ENCODE data around the gene CMTM1.

GRCh38 chr16:66592241-66592640, 26.0 kb downstream of the CMTM1 start:
- TF ChIP-seq, protein P1, sequence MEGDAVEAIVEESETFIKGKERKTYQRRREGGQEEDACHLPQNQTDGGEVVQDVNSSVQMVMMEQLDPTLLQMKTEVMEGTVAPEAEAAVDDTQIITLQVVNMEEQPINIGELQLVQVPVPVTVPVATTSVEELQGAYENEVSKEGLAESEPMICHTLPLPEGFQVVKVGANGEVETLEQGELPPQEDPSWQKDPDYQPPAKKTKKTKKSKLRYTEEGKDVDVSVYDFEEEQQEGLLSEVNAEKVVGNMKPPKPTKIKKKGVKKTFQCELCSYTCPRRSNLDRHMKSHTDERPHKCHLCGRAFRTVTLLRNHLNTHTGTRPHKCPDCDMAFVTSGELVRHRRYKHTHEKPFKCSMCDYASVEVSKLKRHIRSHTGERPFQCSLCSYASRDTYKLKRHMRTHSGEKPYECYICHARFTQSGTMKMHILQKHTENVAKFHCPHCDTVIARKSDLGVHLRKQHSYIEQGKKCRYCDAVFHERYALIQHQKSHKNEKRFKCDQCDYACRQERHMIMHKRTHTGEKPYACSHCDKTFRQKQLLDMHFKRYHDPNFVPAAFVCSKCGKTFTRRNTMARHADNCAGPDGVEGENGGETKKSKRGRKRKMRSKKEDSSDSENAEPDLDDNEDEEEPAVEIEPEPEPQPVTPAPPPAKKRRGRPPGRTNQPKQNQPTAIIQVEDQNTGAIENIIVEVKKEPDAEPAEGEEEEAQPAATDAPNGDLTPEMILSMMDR (conservative IDR thresholded peaks at IDR 0.05): no peak
- TF ChIP-seq ZFX (IDR thresholded peaks at IDR 0.05): no peak

Data from C4-2B (cell line).